Nephron (organoid): ENCODE results near the gene MUC2.
A peak's percentile ranks its signal among the peaks of the same experiment; 100 is the strongest.

Experiments
- H3K27ac Mint-ChIP-seq, 3 experiments: 2 replicates each; pipeline ENCODE4 v1.8.0; 2020; ENCODE audit warnings: mixed read lengths in 3 of 3, mild to moderate bottlenecking in 2 of 3, moderate library complexity in 1 of 3
- H3K27me3 Mint-ChIP-seq: 2 replicates; pipeline ENCODE4 v1.8.0; 2021; ENCODE audit warnings: low read depth, mild to moderate bottlenecking, moderate library complexity, mixed read lengths
- H3K36me3 Mint-ChIP-seq: 2 replicates; pipeline ENCODE4 v1.8.0; 2020; ENCODE audit warnings: low read depth, mixed read lengths
- H3K4me1 Mint-ChIP-seq: 2 replicates; pipeline ENCODE4 v1.8.0; 2020; ENCODE audit warnings: mixed read lengths
- H3K4me3 Mint-ChIP-seq, 3 experiments: 2 replicates each; pipeline ENCODE4 v1.8.0; 2020; ENCODE audit warnings: mild to moderate bottlenecking in 3 of 3, mixed read lengths in 3 of 3, moderate library complexity in 2 of 3
- H3K9me3 Mint-ChIP-seq: 2 replicates; pipeline ENCODE4 v1.8.0; 2020; ENCODE audit warnings: mixed read lengths
- CTCF ChIP-seq, 3 experiments: fragments of 200-600 bp; sonication (generic); IDR thresholded peaks; one replicate each; pipeline ENCODE4 v1.5.0; 2021; ENCODE audit warnings: antibody characterized with exemption in 3 of 3; ENCODE audit not compliant: unreplicated experiment in 3 of 3

Gene MUC2

GRCh38 chr11:1074244-1075221, at the start of gene MUC2:
MUC2 (plus strand) TSS chr11:1074874.
- H3K27ac Mint-ChIP-seq, result peak within 1 kb of the TSS in 1 of 3 experiments; percentile 29
- H3K4me3 Mint-ChIP-seq, result no peak within 1 kb of the TSS
- no peaks in the 10 kb centered on the region for H3K9me3 Mint-ChIP-seq
- no peak for TF ChIP-seq CTCF (IDR thresholded peaks at IDR 0.05; ENCODE audit: unreplicated experiment in 3 of 3)
- no peaks in the 10 kb centered on the region for H3K27me3 Mint-ChIP-seq
- H3K4me1 Mint-ChIP-seq, result no peaks in the 10 kb centered on the region
- no peaks in the 10 kb centered on the region for H3K36me3 Mint-ChIP-seq

DNA sequence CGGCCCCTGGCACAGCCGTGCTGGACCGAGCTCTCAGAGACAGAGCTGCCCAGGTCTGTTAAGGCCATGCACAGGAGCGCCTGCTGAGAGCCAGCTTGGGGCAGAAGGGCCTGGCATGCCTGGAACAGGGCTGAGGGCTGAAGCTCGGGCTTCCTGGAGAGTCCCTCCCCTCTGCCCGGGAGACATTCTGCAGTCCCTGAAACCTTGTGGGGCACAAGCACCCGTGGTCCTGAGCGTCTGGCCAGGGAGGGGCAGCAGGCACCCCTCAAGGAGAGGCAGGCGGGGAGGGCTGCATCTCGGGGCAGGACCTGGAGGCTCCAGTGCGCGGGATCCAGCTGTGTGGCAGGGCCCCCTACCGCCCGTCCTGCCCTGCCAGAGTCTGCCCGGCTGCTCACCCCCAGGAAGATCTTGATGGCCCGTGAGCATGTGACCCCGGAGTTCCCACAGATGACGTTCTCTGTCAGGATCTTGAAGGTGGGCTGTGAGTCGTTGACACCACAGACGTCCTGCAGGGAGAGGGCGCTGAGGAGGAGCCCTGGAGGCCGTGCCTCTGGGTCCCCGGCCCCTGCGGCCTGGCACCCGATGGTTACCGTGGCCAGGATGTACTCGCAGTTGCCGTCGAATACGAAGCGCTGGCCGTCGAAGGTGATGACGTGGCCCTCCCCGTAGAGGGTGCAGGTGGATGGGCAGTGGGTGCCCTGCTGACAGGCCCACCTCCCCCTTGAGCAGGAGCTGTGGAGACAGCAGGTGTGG, 49.1 kb upstream of the MUC2 start:
- H3K4me3 Mint-ChIP-seq, result no peak overlapping the region
- H3K36me3 Mint-ChIP-seq, result no peaks in the 10 kb centered on the region
- H3K4me1 Mint-ChIP-seq, result no peaks in the 10 kb centered on the region
- H3K27me3 Mint-ChIP-seq, result no peaks in the 10 kb centered on the region
- H3K27ac Mint-ChIP-seq, result no peak overlapping the region
- no peaks in the 10 kb centered on the region for H3K9me3 Mint-ChIP-seq
- no peak for TF ChIP-seq CTCF (IDR thresholded peaks at IDR 0.05; ENCODE audit: unreplicated experiment in 3 of 3)

DNA sequence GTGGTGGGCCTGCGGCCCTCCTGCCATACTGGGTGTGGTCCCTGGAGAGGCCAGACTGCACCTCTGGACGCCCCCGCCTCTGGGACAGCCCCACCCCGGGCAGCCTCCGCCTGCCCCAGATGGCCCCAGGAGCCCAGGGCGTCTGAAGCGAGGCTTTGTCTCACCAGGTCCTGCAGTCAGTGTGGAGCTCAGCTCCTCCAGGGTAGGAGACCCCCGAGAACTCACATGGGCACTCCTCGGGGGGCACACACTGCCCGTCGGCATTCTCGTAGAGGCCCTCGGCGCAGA, 48.6 kb upstream of the MUC2 start:
- Mint-ChIP-seq H3K9me3 (no peaks in the 10 kb centered on the region), H3K27me3 (no peaks in the 10 kb centered on the region), H3K4me3 (no peak overlapping the region), H3K36me3 (no peaks in the 10 kb centered on the region), H3K27ac (no peak overlapping the region), H3K4me1 (no peaks in the 10 kb centered on the region)
- no peak for TF ChIP-seq CTCF (IDR thresholded peaks at IDR 0.05; ENCODE audit: unreplicated experiment in 3 of 3)

DNA sequence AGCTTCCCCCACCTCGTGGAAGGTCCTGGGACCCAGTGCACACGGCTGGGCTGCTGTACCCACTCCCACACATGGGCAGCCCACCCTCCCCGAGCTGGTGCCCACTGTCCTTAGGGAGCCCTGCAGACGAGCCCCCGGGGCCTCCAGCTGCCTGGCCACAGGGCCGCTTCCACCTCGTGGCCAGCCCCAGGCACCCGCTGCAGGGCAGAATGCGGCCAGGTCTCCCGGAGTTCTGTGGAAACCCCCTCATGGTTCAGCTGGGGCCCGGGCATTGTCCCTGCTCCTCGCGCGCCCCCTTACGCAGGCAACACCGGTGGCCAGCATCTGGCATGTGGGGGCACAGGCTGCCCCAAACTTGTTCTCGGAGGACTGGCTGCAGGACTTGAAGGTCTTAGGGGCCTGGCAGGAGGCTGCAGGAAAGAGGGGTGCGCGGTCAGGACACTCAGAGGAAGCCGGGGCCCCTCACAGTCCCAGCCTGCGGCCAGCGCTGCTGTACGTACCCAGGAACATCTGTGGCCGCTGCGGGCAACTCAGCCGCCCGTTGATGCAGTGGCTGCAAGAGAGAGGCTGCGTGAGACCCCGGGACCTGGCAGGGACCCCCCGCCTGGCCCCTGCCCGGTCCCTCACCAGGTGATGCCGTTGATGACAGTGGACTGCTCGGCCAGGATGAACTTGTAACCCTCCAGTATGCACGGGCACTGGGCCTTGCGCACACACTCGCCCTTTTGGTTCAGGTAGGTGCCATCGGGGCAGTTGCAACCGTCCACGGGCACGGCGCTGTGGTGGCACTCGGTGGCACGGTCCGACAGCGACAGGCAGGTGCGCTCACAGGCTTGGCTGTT, 47.8 kb upstream of the MUC2 start:
- TF ChIP-seq CTCF (IDR thresholded peaks at IDR 0.05; ENCODE audit: unreplicated experiment in 3 of 3), result no peak
- Mint-ChIP-seq H3K4me1 (no peaks in the 10 kb centered on the region), H3K9me3 (no peaks in the 10 kb centered on the region), H3K4me3 (no peak overlapping the region), H3K27me3 (no peaks in the 10 kb centered on the region), H3K36me3 (no peaks in the 10 kb centered on the region), H3K27ac (no peak overlapping the region)

DNA sequence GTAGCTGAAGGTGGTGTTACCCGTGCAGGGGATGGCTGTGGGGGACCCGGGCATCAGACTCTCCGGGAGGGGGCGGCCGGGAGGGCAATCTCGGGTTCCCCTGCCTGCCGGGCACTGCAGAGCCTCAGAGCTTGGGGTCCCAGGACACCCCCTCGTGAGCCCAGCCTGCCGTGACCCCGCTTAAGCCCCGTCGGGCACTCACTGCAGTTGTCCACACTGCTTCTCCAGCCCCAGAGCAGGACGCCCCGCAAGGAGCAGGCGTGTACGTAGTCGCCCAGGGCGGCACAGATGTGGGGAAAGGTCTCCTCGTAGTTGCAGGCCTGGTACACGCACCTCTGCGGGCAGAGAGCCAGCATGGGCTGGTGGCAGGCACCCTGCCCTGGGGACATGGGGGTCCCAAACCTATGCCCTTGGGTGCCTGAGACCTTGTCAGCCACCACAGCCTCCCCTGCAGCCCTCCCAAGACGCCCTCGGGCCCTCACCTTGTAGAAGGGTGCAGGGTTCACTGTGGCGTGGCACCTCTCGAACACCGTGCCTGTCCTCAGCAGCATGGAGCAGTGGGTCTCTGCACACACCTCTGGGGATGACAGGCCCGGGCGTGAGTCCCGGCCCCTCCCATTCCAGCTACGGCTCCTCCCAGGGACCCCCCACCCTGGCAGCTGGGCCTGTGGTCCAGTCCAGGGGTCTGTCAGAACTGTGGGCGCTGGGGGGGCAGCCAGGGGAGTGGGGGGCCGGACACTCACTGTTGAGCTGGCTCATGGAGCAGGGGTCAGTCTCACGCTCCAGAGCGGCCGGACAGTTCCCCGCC, 47.0 kb upstream of the MUC2 start:
- Mint-ChIP-seq H3K4me3 (no peak overlapping the region), H3K27me3 (no peaks in the 10 kb centered on the region), H3K9me3 (no peaks in the 10 kb centered on the region)

More for the DNA sequence above, 47.0 kb upstream of the MUC2 start:
- Mint-ChIP-seq H3K36me3 (no peaks in the 10 kb centered on the region), H3K27ac (no peak overlapping the region), H3K4me1 (no peaks in the 10 kb centered on the region)
- TF ChIP-seq CTCF (IDR thresholded peaks at IDR 0.05; ENCODE audit: unreplicated experiment in 3 of 3), result no peak
